Hepatocyte (in vitro differentiated cells): ENCODE results near the gene AKAP13.

Experiments used
- CTCF ChIP-seq: fragments of 200-600 bp; sonication (generic); IDR thresholded peaks from 2 replicates; pipeline ENCODE4 v1.5.1; 2016; ENCODE audit warnings: antibody characterized with exemption, mild to moderate bottlenecking; ENCODE audit not compliant: poor library complexity
- EZH2 ChIP-seq: fragments of 200-600 bp; sonication (generic); IDR thresholded peaks from 2 replicates; pipeline ENCODE4 v1.6.1; 2016; ENCODE audit warnings: antibody characterized with exemption, mild to moderate bottlenecking, borderline replicate concordance

- TF ChIP-seq CTCF (no peak), EZH2 (no peak)
Measured at GRCh38 chr15:85700767-85701166, 320.4 kb downstream of the AKAP13 start.
